Progenitor cell of endocrine pancreas (in vitro differentiated cells): ENCODE data around the gene ZIC4. TPM values are rescaled to one million over a fixed set of nuclear protein-coding genes. Genes with fewer than 3 reads are reported as not detected.
A peak's percentile ranks its signal among the peaks of the same experiment; 100 is the strongest.

Source experiments
- DNase-seq: peaks from one replicate; pipeline ENCODE4 v3.0.0; 2021; ENCODE audit warnings: low spot score; ENCODE audit not compliant: unreplicated experiment
- H3K27ac Mint-ChIP-seq: 2 replicates; pipeline ENCODE4 v1.8.0; 2021; ENCODE audit warnings: mild to moderate bottlenecking, moderate library complexity, mixed read lengths
- H3K27me3 Mint-ChIP-seq: 2 replicates; pipeline ENCODE4 v1.8.0; 2021; ENCODE audit warnings: mixed read lengths
- H3K36me3 Mint-ChIP-seq: 2 replicates; pipeline ENCODE4 v1.8.0; 2022; ENCODE audit warnings: mixed read lengths; ENCODE audit not compliant: insufficient read depth
- H3K4me1 Mint-ChIP-seq: 2 replicates; pipeline ENCODE4 v1.8.0; 2021; ENCODE audit warnings: low read depth, mixed read lengths
- H3K4me3 Mint-ChIP-seq: 2 replicates; pipeline ENCODE4 v1.8.0; 2021; ENCODE audit warnings: low read depth, mild to moderate bottlenecking, moderate library complexity, mixed read lengths
- H3K9me3 Mint-ChIP-seq: 2 replicates; pipeline ENCODE4 v1.8.0; 2021; ENCODE audit warnings: low read depth, mixed read lengths
- CTCF ChIP-seq: fragments of 200-600 bp; sonication (generic); IDR thresholded peaks from one replicate; pipeline ENCODE4 v1.5.0; 2021; ENCODE audit warnings: antibody characterized with exemption, mild to moderate bottlenecking; ENCODE audit not compliant: unreplicated experiment
- total RNA-seq: library from RNA; stranded (reverse); gene quantifications from 2 replicates; pipeline ENCODE4 v1.2.1, GENCODE V29; 2021

ZIC4 gene
- total RNA-seq, 1 donor from 2014 or later: not detected

- H3K4me1 Mint-ChIP-seq: no peaks in the 10 kb centered on the region
- no peaks in the 10 kb centered on the region for H3K9me3 Mint-ChIP-seq
- H3K4me3 Mint-ChIP-seq: no peak overlapping the region
- no peaks in the 10 kb centered on the region for H3K36me3 Mint-ChIP-seq
- no peak for DNase-seq
- H3K27ac Mint-ChIP-seq: no peak overlapping the region
- peak; percentile 58 for TF ChIP-seq CTCF
- peaks cover 99% of the 10 kb centered on the region for H3K27me3 Mint-ChIP-seq
Measured at GRCh38 chr3:147356909-147357900, 49.1 kb downstream of the ZIC4 start.

GRCh38 chr3:147356145-147356908, 50.0 kb downstream of the ZIC4 start:
- Mint-ChIP-seq H3K27me3 (peaks cover 95% of the 10 kb centered on the region), H3K4me1 (no peaks in the 10 kb centered on the region), H3K27ac (no peak overlapping the region)

GRCh38 chr3:147355753-147356090, 50.6 kb downstream of the ZIC4 start:
- TF ChIP-seq CTCF: no peak
- Mint-ChIP-seq H3K4me1 (no peaks in the 10 kb centered on the region), H3K27ac (no peak overlapping the region), H3K27me3 (peaks cover 95% of the 10 kb centered on the region), H3K9me3 (no peaks in the 10 kb centered on the region), H3K36me3 (no peaks in the 10 kb centered on the region), H3K4me3 (no peak overlapping the region)
- DNase-seq: no peak

More at GRCh38 chr3:147356145-147356908, 50.0 kb downstream of the ZIC4 start:
- Mint-ChIP-seq H3K4me3 (no peak overlapping the region), H3K36me3 (no peaks in the 10 kb centered on the region), H3K9me3 (no peaks in the 10 kb centered on the region)
- DNase-seq: no peak
- no peak for TF ChIP-seq CTCF

- peak overlapping the region; percentile 6 for H3K27ac Mint-ChIP-seq
- no peaks in the 10 kb centered on the region for H3K9me3 Mint-ChIP-seq
- no peak for DNase-seq
- peaks cover 95% of the 10 kb centered on the region for H3K27me3 Mint-ChIP-seq
- no peak overlapping the region for H3K4me3 Mint-ChIP-seq
- no peaks in the 10 kb centered on the region for H3K4me1 Mint-ChIP-seq
- TF ChIP-seq CTCF: no peak
- no peaks in the 10 kb centered on the region for H3K36me3 Mint-ChIP-seq
Measured at GRCh38 chr3:147355084-147355752, 51.1 kb downstream of the ZIC4 start.

GRCh38 chr3:147354623-147355022, 51.7 kb downstream of the ZIC4 start:
- Mint-ChIP-seq H3K36me3 (no peaks in the 10 kb centered on the region), H3K27ac (no peak overlapping the region)

More at GRCh38 chr3:147354623-147355022, 51.7 kb downstream of the ZIC4 start:
- H3K27me3 Mint-ChIP-seq: peaks cover 92% of the 10 kb centered on the region
- H3K9me3 Mint-ChIP-seq: no peaks in the 10 kb centered on the region
- no peak for TF ChIP-seq CTCF
- no peak for DNase-seq
- no peaks in the 10 kb centered on the region for H3K4me1 Mint-ChIP-seq
- H3K4me3 Mint-ChIP-seq: no peak overlapping the region
